H9 (cell line): ENCODE measurements around the gene WHRN. TPM values are rescaled to one million over a fixed set of nuclear protein-coding genes. Genes with fewer than 3 reads are reported as not detected.

Experiments used
- DNase-seq: peaks from one replicate; pipeline ENCODE4 v3.0.0-alpha.2; 2017
- H2AFZ ChIP-seq: one replicate; pipeline ENCODE4 v1.6.1; 2013; ENCODE audit warnings: mild to moderate bottlenecking, low read length, control low read depth, moderate library complexity
- H2AK5ac ChIP-seq: 2 replicates; pipeline ENCODE4 v1.6.1; 2013; ENCODE audit warnings: low read length, control low read depth, mixed read lengths; ENCODE audit not compliant: insufficient read length
- H2BK120ac ChIP-seq: one replicate; pipeline ENCODE4 v1.6.1; 2013; ENCODE audit warnings: low read depth, mild to moderate bottlenecking, low read length, control low read depth, inconsistent platforms; ENCODE audit not compliant: poor library complexity, severe bottlenecking
- H2BK12ac ChIP-seq: 2 replicates; pipeline ENCODE4 v1.6.1; 2013; ENCODE audit warnings: low read length, control low read depth, mixed read lengths, low read depth; ENCODE audit not compliant: insufficient read length
- H2BK15ac ChIP-seq: 2 replicates; pipeline ENCODE4 v1.6.1; 2013; ENCODE audit warnings: low read depth, low read length, control low read depth
- H2BK20ac ChIP-seq: one replicate; pipeline ENCODE4 v1.6.1; 2013; ENCODE audit warnings: low read depth, mild to moderate bottlenecking, low read length, control low read depth, inconsistent platforms; ENCODE audit not compliant: poor library complexity, severe bottlenecking
- H2BK5ac ChIP-seq: 2 replicates; pipeline ENCODE4 v1.6.1; 2013; ENCODE audit warnings: low read length, control low read depth, mixed read lengths; ENCODE audit not compliant: insufficient read length
- H3K14ac ChIP-seq: 2 replicates; pipeline ENCODE4 v1.6.1; 2013; ENCODE audit warnings: low read length, control low read depth; ENCODE audit not compliant: insufficient read depth
- H3K18ac ChIP-seq: 2 replicates; pipeline ENCODE4 v1.6.1; 2013; ENCODE audit warnings: low read depth, mild to moderate bottlenecking, mixed read lengths, low read length, control low read depth; ENCODE audit not compliant: insufficient read length
- H3K23ac ChIP-seq: 2 replicates; pipeline ENCODE4 v1.6.1; 2013; ENCODE audit warnings: low read length, control low read depth, mixed read lengths, low read depth; ENCODE audit not compliant: insufficient read length
- H3K23me2 ChIP-seq: 2 replicates; pipeline ENCODE4 v1.6.1; 2013; ENCODE audit warnings: low read depth, mild to moderate bottlenecking, mixed read lengths, low read length, control low read depth; ENCODE audit not compliant: insufficient read length, poor library complexity, severe bottlenecking
- H3K27ac ChIP-seq: 2 replicates; pipeline ENCODE4 v1.5.1; 2013; ENCODE audit warnings: low read length, control low read depth, mixed read lengths, low read depth; ENCODE audit not compliant: insufficient read length
- H3K27me3 ChIP-seq: 2 replicates; pipeline ENCODE4 v1.6.1; 2013; ENCODE audit warnings: low read length, control low read depth, inconsistent platforms; ENCODE audit not compliant: insufficient read depth
- H3K4ac ChIP-seq: 2 replicates; pipeline ENCODE4 v1.6.1; 2013; ENCODE audit warnings: low read depth, mild to moderate bottlenecking, control low read depth, inconsistent platforms, low read length, moderate library complexity
- H3K4me1 ChIP-seq: 2 replicates; pipeline ENCODE4 v1.6.1; 2013; ENCODE audit warnings: low read length, control low read depth, inconsistent platforms; ENCODE audit not compliant: insufficient read depth
- H3K4me2 ChIP-seq: 2 replicates; pipeline ENCODE4 v1.6.1; 2013; ENCODE audit warnings: low read length, control low read depth, mixed read lengths; ENCODE audit not compliant: insufficient read length, insufficient read depth
- H3K56ac ChIP-seq: 2 replicates; pipeline ENCODE4 v1.6.1; 2013; ENCODE audit warnings: low read depth, mild to moderate bottlenecking, mixed read lengths, low read length, control low read depth; ENCODE audit not compliant: insufficient read length
- H3K79me1 ChIP-seq: 2 replicates; pipeline ENCODE4 v1.6.1; 2013; ENCODE audit warnings: low read depth, mild to moderate bottlenecking, moderate library complexity, low read length, control low read depth, inconsistent platforms; ENCODE audit not compliant: insufficient read depth, poor library complexity, severe bottlenecking
- H3K79me2 ChIP-seq: 2 replicates; pipeline ENCODE4 v1.6.1; 2013; ENCODE audit warnings: low read length, control low read depth, inconsistent platforms; ENCODE audit not compliant: insufficient read depth
- H3K9ac ChIP-seq: 2 replicates; pipeline ENCODE4 v1.6.1; 2013; ENCODE audit warnings: low read length, control low read depth, mixed read lengths; ENCODE audit not compliant: insufficient read length; ENCODE audit errors: extremely low read depth
- H3K9me3 ChIP-seq: one replicate; pipeline ENCODE4 v1.6.1; 2013; ENCODE audit warnings: low read depth, low read length, inconsistent platforms; ENCODE audit not compliant: control insufficient read depth
- H3T11ph ChIP-seq: one replicate; pipeline ENCODE4 v1.6.1; 2013; ENCODE audit warnings: mild to moderate bottlenecking, low read length, control low read depth, inconsistent platforms
- H4K20me1 ChIP-seq: one replicate; pipeline ENCODE4 v1.6.1; 2013; ENCODE audit not compliant: control insufficient read depth, insufficient read length, insufficient read depth
- H4K5ac ChIP-seq: 2 replicates; pipeline ENCODE4 v1.6.1; 2013; ENCODE audit warnings: low read depth, mild to moderate bottlenecking, mixed read lengths, low read length, control low read depth; ENCODE audit not compliant: insufficient read length
- H4K8ac ChIP-seq: replicated peaks from 2 replicates; pipeline ENCODE4 v1.6.1; 2013; ENCODE audit warnings: low read length, control low read depth, mixed read lengths, low read depth; ENCODE audit not compliant: insufficient read length
- H4K91ac ChIP-seq: 2 replicates; pipeline ENCODE4 v1.6.1; 2013; ENCODE audit warnings: low read depth, mild to moderate bottlenecking, moderate library complexity, mixed read lengths, low read length, control low read depth; ENCODE audit not compliant: insufficient read length
- H3K27ac Mint-ChIP-seq, 3 experiments: 2 replicates in 2 of 3; 3 replicates in 1 of 3; pipeline ENCODE4 v1.8.0; 2020 to 2021; ENCODE audit warnings: mixed read lengths in 3 of 3, mild to moderate bottlenecking in 1 of 3, moderate library complexity in 1 of 3
- H3K27me3 Mint-ChIP-seq: 2 replicates; pipeline ENCODE4 v1.8.0; 2021; ENCODE audit warnings: low read depth, mild to moderate bottlenecking, moderate library complexity, mixed read lengths
- H3K36me3 Mint-ChIP-seq, 3 experiments: 2 replicates in 2 of 3; 3 replicates in 1 of 3; pipeline ENCODE4 v1.8.0; 2020 to 2021; ENCODE audit warnings: low read depth in 3 of 3, mixed read lengths in 3 of 3; ENCODE audit not compliant: insufficient read depth in 1 of 3
- H3K4me1 Mint-ChIP-seq, 2 experiments: 2 replicates each; pipeline ENCODE4 v1.8.0; 2020; ENCODE audit warnings: mixed read lengths in 2 of 2
- H3K4me3 Mint-ChIP-seq, 2 experiments: 2 replicates in 1 of 2; 3 replicates in 1 of 2; pipeline ENCODE4 v1.8.0; 2020 to 2021; ENCODE audit warnings: mild to moderate bottlenecking in 2 of 2, mixed read lengths in 2 of 2, moderate library complexity in 1 of 2
- H3K9me3 Mint-ChIP-seq, 2 experiments: 2 replicates in 1 of 2; 3 replicates in 1 of 2; pipeline ENCODE4 v1.8.0; 2020; ENCODE audit warnings: mild to moderate bottlenecking in 2 of 2, mixed read lengths in 2 of 2, moderate library complexity in 1 of 2
- WGBS: extraction: QIAGEN DNeasy Blood & Tissue Kit; methylation state at CpG from one replicate; pipeline ENCODE4 v1.1.7; 2013; ENCODE audit warnings: missing lambda C conversion rate, low lambda C conversion rate, mixed read lengths; ENCODE audit not compliant: insufficient read length; ENCODE audit errors: extremely low coverage; 5-methylcytosine and 5-hydroxymethylcytosine counted together
- total RNA-seq: library from RNA; stranded (reverse); gene quantifications from 2 replicates; pipeline ENCODE4 v1.2.1, GENCODE V29; 2021
- TF ChIP-seq, protein P1 (sequence below): fragments of 200-600 bp; sonication (generic); conservative IDR thresholded peaks from 3 replicates; pipeline ENCODE4 v1.8.0; 2021; ENCODE audit warnings: antibody characterized with exemption, mild to moderate bottlenecking

The WHRN gene
- total RNA-seq, 1 experiment from 2014 or later: 2.2 TPM

DNA sequence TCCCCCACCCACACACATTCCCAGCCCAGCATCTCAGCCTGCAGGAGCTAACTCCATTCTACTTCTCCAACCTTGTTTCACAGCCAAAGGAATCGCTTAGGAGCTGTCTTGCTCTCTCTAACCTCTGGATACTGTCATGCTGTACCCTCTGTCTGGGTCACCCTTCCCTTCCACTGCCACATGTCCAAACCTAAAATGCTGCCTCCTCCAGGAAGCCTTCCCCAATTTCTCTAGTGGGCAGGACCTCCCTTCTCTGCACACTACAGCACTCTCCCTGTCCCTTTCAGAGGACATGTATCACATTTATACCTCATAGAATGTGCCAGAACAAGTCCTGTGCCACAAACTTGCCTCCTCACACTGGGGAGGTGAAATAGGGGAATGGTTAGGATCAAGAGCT lies 30.8 kb downstream of the WHRN start:
- Histone ChIP-seq H3K4me2 (no peak overlapping the region), H3K23me2 (no peaks in the 10 kb centered on the region), H3K79me2 (no peaks in the 10 kb centered on the region), H3K9ac (no peak overlapping the region), H2BK20ac (no peak overlapping the region), H3K14ac (no peak overlapping the region; the same call in 1 of the 2 replicates), H4K91ac (no peak overlapping the region), H3K4ac (no peak overlapping the region), H3K27ac (no peak overlapping the region), H2BK12ac (no peak overlapping the region), H3K56ac (no peak overlapping the region), H4K8ac (no peak overlapping the region), H3K4me1 (no peaks in the 10 kb centered on the region; the same call in 1 of the 2 replicates), H2AFZ (no peak overlapping the region), H2BK15ac (no peak overlapping the region), H2BK5ac (no peak overlapping the region), H2BK120ac (no peak overlapping the region), H3K18ac (no peak overlapping the region), H3K27me3 (no peaks in the 10 kb centered on the region), H4K20me1 (no peaks in the 10 kb centered on the region), H2AK5ac (no peak overlapping the region), H3K23ac (no peak overlapping the region), H3T11ph (no peak overlapping the region), H3K79me1 (no peaks in the 10 kb centered on the region), H4K5ac (no peak overlapping the region), H3K9me3 (no peaks in the 10 kb centered on the region)
- peak overlapping the region in 1 of 3 experiments; percentile 22; a peak in 3 of 7 replicates for H3K27ac Mint-ChIP-seq
- no peak for DNase-seq
- H3K4me1 Mint-ChIP-seq: peaks cover 11 to 16% of the 10 kb centered on the region in 2 experiments
- H3K27me3 Mint-ChIP-seq: no peaks in the 10 kb centered on the region; the same call in 1 of the 2 replicates
- H3K36me3 Mint-ChIP-seq: peaks cover 1 to 4% (median 2%) of the 10 kb centered on the region in 3 experiments; a peak in 5 of 7 replicates
- no peak overlapping the region for H3K4me3 Mint-ChIP-seq
- no peaks in the 10 kb centered on the region for H3K9me3 Mint-ChIP-seq
- TF ChIP-seq, protein P1, sequence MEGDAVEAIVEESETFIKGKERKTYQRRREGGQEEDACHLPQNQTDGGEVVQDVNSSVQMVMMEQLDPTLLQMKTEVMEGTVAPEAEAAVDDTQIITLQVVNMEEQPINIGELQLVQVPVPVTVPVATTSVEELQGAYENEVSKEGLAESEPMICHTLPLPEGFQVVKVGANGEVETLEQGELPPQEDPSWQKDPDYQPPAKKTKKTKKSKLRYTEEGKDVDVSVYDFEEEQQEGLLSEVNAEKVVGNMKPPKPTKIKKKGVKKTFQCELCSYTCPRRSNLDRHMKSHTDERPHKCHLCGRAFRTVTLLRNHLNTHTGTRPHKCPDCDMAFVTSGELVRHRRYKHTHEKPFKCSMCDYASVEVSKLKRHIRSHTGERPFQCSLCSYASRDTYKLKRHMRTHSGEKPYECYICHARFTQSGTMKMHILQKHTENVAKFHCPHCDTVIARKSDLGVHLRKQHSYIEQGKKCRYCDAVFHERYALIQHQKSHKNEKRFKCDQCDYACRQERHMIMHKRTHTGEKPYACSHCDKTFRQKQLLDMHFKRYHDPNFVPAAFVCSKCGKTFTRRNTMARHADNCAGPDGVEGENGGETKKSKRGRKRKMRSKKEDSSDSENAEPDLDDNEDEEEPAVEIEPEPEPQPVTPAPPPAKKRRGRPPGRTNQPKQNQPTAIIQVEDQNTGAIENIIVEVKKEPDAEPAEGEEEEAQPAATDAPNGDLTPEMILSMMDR: no peak
- WGBS: no CpG with 5 or more reads among the region's 1 CpG
